ENCODE results near the gene ANKRD36C. TPM values are rescaled to one million over a fixed set of nuclear protein-coding genes. Genes with fewer than 3 reads are reported as not detected.
"Not testable (repeated sequence)": the region's sequence is repeated elsewhere in the genome, so short reads cannot be mapped to it uniquely, and the experiment has no call there.

Gene ANKRD36C
- total RNA-seq, 1 experiment from 2014 or later = 13.3 TPM

DNA sequence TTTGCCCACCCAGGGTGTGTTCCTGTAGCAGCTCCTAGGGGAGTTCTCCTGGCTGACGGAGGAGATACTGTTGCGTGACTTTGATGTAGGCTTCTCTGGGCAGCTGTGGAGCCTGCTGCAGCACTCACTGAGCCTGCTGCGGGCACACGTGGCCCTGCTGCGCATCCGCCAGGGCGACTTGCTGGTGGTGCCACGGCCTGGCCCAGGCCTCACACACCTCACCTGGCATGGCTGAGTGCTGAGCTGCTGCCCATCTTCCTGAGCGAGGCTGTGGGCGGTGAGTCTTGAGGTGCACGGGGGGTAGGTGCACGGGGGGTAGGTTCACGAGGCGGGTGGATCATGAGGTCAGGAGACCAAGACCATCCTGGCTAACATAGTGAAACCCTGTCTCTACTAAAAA, 191.7 kb downstream of the ANKRD36C start:
- no peak for DNase-seq (ENCODE audit: low read depth)

DNA sequence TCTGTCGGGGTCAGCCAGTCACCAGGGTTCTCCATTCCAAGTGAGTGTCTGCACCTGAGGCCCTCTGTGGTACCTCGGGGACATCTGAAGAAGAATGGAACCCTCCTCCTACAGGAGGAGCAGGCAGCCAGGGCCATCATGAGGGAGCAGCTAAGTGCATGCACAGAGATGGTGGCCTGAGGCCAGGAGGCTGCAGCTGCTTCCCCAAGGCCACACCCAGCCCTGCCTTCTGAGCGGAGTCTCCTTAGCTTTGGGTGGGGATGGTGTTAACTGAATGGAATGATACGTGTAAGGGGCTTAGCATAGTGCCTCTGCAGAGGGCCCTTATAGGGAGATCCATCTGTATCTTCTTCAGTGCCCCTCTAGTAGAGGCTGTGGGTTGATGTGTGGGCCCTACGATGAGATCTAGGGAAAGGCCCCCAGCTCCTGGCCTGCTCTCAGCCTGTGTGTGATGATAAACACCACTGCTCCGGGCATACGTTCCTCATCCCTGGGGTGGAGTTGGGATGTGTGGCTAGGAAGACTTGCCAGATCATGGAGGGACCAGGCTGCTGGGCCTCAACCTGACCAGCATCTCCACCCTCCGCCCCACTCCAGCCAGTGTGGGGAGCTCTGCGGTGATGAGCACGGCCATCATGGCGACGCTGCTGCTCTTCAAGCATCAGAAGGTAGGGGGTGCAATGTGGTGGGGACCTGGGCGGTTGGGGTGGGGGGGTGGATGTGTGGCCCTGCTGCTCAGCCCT, 192.3 kb downstream of the ANKRD36C start:
- not testable (repeated sequence) for DNase-seq (ENCODE audit: low read depth)

DNA sequence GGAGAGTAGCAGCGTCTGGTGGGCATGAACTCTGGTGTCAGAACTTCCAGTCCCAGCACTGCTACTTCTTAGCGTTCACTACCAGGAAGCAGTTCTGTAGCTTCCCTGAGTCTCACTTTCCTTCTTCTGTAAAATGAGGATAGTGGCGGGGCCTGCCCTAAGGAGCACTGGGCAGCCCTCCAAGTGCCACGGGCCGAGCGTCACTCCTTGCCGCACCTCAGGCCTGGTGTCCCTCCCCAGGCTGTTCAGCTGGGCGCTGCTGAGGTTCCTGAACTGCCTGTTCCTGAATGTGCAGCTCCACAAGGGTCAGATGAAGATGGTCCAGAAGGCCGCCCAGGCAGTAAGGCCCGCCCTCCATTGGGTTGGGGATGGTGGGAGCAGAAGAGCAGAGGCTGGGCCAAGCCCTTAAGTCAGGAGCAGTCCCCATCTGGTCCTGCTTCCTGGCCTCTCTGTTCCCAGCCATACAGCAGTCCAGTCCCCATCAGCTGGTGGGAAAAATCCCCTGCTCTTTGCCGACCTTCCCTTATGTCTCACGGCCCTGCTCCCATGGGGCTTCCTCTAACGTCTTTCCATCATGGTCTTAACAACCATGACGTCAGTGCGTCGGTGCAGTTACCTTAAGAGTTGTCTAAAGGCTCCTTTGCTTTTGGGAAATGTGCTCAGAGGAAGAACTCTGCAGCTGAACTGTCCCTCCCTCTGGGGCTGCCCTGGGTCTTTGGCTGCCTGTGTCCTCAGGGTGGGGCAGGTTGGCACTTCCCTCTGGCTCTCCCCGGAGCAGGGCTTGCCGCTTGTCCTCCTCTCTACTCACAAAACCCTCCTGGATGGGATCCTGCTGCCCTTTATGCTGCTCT, 195.2 kb downstream of the ANKRD36C start:
- not testable (repeated sequence) for DNase-seq (ENCODE audit: low read depth)

DNA sequence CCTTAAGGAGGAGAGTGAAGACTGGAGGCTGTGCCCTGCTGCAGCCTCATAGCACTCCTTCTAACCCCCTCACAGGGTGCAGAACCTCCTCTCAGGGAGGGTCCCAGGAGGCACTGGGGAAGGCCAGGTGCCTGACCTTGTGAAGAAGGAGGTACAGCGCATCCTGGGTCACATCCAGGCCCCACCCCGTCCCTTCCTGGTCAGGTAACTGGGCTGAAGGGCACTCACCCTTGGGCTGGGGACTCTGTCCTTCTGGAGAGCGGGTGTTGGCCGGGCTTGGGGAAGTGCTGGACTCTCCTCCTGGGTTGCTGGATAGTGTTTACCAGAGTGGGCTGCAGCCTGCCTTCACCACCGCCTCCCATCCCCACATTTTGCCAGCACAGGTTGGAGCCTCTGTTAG, 197.7 kb downstream of the ANKRD36C start:
- DNase-seq (ENCODE audit: low read depth) = not testable (repeated sequence)

DNA sequence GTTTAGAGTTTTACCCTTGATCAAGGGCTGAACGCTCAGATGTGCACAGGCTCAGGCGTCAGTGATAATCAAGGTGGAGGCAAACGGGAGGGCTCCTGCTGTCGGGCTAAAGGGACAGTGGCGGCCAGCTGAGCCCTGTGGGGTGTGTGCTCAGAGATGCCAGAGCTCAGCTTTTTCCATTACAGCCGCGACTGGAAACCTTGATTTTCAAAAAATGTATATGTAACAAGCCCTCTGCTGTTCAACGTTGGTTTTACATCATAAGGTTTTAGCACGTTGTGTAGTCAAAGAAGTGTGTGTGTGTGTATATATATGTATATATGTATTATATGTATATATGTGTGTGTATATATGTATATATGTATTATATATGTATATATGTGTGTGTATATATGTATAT, 201.4 kb downstream of the ANKRD36C start:
- DNase-seq (ENCODE audit: low read depth) = not testable (repeated sequence)

DNA sequence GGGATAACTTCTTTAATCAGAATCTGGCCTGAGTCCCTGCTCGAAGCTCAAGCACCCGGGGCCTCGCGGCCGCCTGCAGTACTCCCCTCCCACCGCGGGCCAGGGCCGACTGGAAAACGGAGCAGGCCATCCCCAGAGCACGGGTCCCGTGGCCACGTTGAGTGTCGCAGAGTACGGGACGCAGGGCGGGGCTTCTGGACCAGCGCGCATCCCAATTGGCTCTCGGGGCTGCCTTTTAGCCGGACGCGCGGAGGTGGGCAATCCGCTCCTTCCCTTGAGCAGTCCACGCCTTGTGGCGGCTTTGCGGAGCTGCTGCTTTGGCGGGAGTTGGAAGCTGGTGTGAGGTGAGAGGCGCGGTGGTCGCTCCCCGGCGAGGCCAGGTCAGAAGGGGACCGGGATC, 202.2 kb downstream of the ANKRD36C start:
- not testable (repeated sequence) for DNase-seq (ENCODE audit: low read depth)

DNA sequence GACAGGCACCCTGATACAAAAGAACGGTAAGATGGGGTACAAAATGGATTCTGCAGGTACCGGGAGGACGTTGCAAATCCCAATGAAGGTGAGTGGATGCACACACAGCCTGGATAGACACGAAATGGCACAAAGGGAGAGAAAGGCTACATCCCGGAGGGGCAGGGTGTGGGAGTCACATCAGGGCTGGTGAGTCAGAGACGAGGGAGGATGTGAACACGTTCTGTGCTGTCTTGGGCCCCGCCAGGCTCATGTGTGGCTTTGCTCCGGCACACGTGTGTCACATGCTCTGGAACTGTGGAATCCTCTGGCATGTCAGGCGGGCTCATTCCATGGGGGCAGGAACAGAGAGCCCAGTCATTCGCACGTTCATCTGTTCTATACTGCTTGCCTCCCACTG, 203.0 kb downstream of the ANKRD36C start:
- DNase-seq (ENCODE audit: low read depth) = not testable (repeated sequence)

Small RNAs within 50 kb of the gene (small RNA-seq; reads per million reads assigned to genes)
- gene RN7SL210P = not detected

Other genes starting within 250 kb of the ANKRD36C start
- not detected in 2 replicates for gene GPAT2, start 43.1 kb upstream of the ANKRD36C start, total RNA-seq (2014; rRNA removed; shearing (Covaris generic))
- not detected in 2 replicates for gene ADRA2B, start 124.7 kb upstream of the ANKRD36C start, total RNA-seq (2014; rRNA removed; shearing (Covaris generic))
- not detected in 2 replicates for gene ASTL, start 146.7 kb upstream of the ANKRD36C start, total RNA-seq (2014; rRNA removed; shearing (Covaris generic))
- gene DUSP2, start 153.6 kb upstream of the ANKRD36C start, total RNA-seq (2014; rRNA removed; shearing (Covaris generic)) = 1.0 and 2.8 TPM in 2 replicates
- gene STARD7, start 217.0 kb upstream of the ANKRD36C start, total RNA-seq (2014; rRNA removed; shearing (Covaris generic)) = 131 and 153 TPM in 2 replicates